Right atrium auricular region (tissue), 2 donors: ENCODE data around the gene RAB36. TPM values are rescaled to one million over a fixed set of nuclear protein-coding genes. Genes with fewer than 3 reads are reported as not detected.

ENCODE experiments used
- DNase-seq: peaks from one replicate; pipeline ENCODE4 v3.0.0-alpha.2; 2019; ENCODE audit warnings: low spot score
- H3K27ac ChIP-seq, 2 donors: fragments of 200-600 bp; sonication (generic); 1 replicate in 1 of 2; 2 replicates in 1 of 2; pipeline ENCODE4 v1.5.1; 2016 to 2019
- H3K27me3 ChIP-seq, 2 donors: fragments of 200-600 bp; sonication (generic); one replicate each; pipeline versions ENCODE4 v1.5.1 to v1.6.0; 2017 to 2019
- H3K36me3 ChIP-seq: fragments of 200-600 bp; sonication (generic); one replicate; pipeline ENCODE4 v1.5.1; 2016
- H3K4me1 ChIP-seq, 2 donors: fragments of 200-600 bp; sonication (generic); one replicate each; pipeline versions ENCODE4 v1.5.1 to v1.6.0; 2017 to 2019
- H3K4me3 ChIP-seq, 2 donors: fragments of 200-600 bp; sonication (generic); 1 replicate in 1 of 2; 2 replicates in 1 of 2; pipeline ENCODE4 v1.5.1; 2017 to 2019; ENCODE audit warnings: mild to moderate bottlenecking in 1 of 2, moderate library complexity in 1 of 2
- H3K9me3 ChIP-seq, 2 donors: fragments of 200-600 bp; sonication (generic); one replicate each; pipeline ENCODE4 v1.5.1; 2019
- CTCF ChIP-seq, 2 donors: fragments of 200-600 bp; sonication (generic); IDR thresholded peaks; one replicate each; pipeline ENCODE4 v1.5.1; 2019; ENCODE audit warnings: antibody characterized with exemption in 2 of 2
- total RNA-seq, 2 donors: library from RNA; depleted of rRNA; stranded (reverse); fragments of >200 nt; gene quantifications; one replicate each; pipeline ENCODE4 v1.1.0, GENCODE V29; 2016

RAB36 gene
- total RNA-seq, 2 donors from 2014 or later: 0.59 to 2.0 TPM

GRCh38 chr22:23117275-23117674, 28.0 kb upstream of the RAB36 start:
- H3K4me1 ChIP-seq: peaks cover 0 to 11% of the 10 kb centered on the region in 2 donors
- no peaks in the 10 kb centered on the region for H3K27me3 ChIP-seq
- no peak overlapping the region for H3K27ac ChIP-seq
- no peak for DNase-seq
- H3K4me3 ChIP-seq: no peak overlapping the region
- no peak for TF ChIP-seq CTCF (IDR thresholded peaks at IDR 0.05)
- H3K9me3 ChIP-seq: no peaks in the 10 kb centered on the region
- H3K36me3 ChIP-seq: no peaks in the 10 kb centered on the region

GRCh38 chr22:23117891-23118646, 27.2 kb upstream of the RAB36 start:
- no peak overlapping the region for H3K27ac ChIP-seq
- H3K27me3 ChIP-seq: no peaks in the 10 kb centered on the region
- TF ChIP-seq CTCF (IDR thresholded peaks at IDR 0.05): no peak
- no peak for DNase-seq
- H3K36me3 ChIP-seq: no peaks in the 10 kb centered on the region
- no peak overlapping the region for H3K4me3 ChIP-seq
- H3K9me3 ChIP-seq: no peaks in the 10 kb centered on the region
- H3K4me1 ChIP-seq: peaks cover 0 to 5% of the 10 kb centered on the region in 2 donors

- no peaks in the 10 kb centered on the region for H3K4me1 ChIP-seq
- H3K36me3 ChIP-seq: no peaks in the 10 kb centered on the region
- no peak for TF ChIP-seq CTCF (IDR thresholded peaks at IDR 0.05)
- no peaks in the 10 kb centered on the region for H3K27me3 ChIP-seq
- no peak for DNase-seq
- H3K9me3 ChIP-seq: no peaks in the 10 kb centered on the region
- H3K27ac ChIP-seq: no peak overlapping the region
- no peak overlapping the region for H3K4me3 ChIP-seq
Observed at GRCh38 chr22:23118647-23119493, 26.4 kb upstream of the RAB36 start.

GRCh38 chr22:23119494-23120414, 25.5 kb upstream of the RAB36 start:
- TF ChIP-seq CTCF (IDR thresholded peaks at IDR 0.05): no peak
- H3K4me3 ChIP-seq: no peak overlapping the region
- DNase-seq: no peak
- no peaks in the 10 kb centered on the region for H3K36me3 ChIP-seq
- no peak overlapping the region for H3K27ac ChIP-seq
- H3K4me1 ChIP-seq: no peaks in the 10 kb centered on the region
- H3K9me3 ChIP-seq: no peaks in the 10 kb centered on the region
- no peaks in the 10 kb centered on the region for H3K27me3 ChIP-seq

GRCh38 chr22:23120415-23120899, 24.8 kb upstream of the RAB36 start:
- Histone ChIP-seq H3K4me1 (no peaks in the 10 kb centered on the region), H3K36me3 (no peaks in the 10 kb centered on the region), H3K9me3 (no peaks in the 10 kb centered on the region), H3K4me3 (no peak overlapping the region), H3K27me3 (no peaks in the 10 kb centered on the region), H3K27ac (no peak overlapping the region)
- TF ChIP-seq CTCF (IDR thresholded peaks at IDR 0.05): no peak
- DNase-seq: no peak
